Uterus (tissue), 4 donors: ENCODE measurements around the gene NCBP3. TPM values are rescaled to one million over a fixed set of nuclear protein-coding genes. Genes with fewer than 3 reads are reported as not detected.

ENCODE experiments used
- DNase-seq, 2 donors: peaks; one replicate each; pipeline ENCODE4 v3.0.0-alpha.2; 2019 to 2020
- H3K27ac ChIP-seq, 2 donors: fragments of 200-600 bp; sonication (generic); 1 replicate in 1 of 2; 2 replicates in 1 of 2; pipeline ENCODE4 v1.5.1; 2016 to 2018
- H3K27me3 ChIP-seq, 2 donors: fragments of 200-600 bp; sonication (generic); one replicate each; pipeline ENCODE4 v1.5.1; 2018 to 2019; ENCODE audit warnings: control low read depth in 1 of 2
- H3K36me3 ChIP-seq, 2 donors: fragments of 200-600 bp; sonication (generic); one replicate each; pipeline ENCODE4 v1.5.1; 2019; ENCODE audit warnings: control low read depth in 1 of 2
- H3K4me1 ChIP-seq, 2 donors: fragments of 200-600 bp; sonication (generic); one replicate each; pipeline ENCODE4 v1.5.1; 2018 to 2019; ENCODE audit warnings: control low read depth in 1 of 2
- H3K4me3 ChIP-seq, 2 donors: fragments of 200-600 bp; sonication (generic); 1 replicate in 1 of 2; 2 replicates in 1 of 2; pipeline ENCODE4 v1.5.1; 2018 to 2019; ENCODE audit warnings: mild to moderate bottlenecking in 1 of 2
- H3K9me3 ChIP-seq, 2 donors: fragments of 200-600 bp; sonication (generic); one replicate each; pipeline ENCODE4 v1.5.1; 2019; ENCODE audit warnings: control low read depth in 1 of 2
- CTCF ChIP-seq, 4 experiments: fragments of 200-600 bp in 2 of 4; fragments of 450-650 bp in 2 of 4; sonication (generic) in 2 of 4; IDR thresholded peaks; one replicate each; pipeline ENCODE4 v1.5.1; 2016 to 2019; ENCODE audit warnings: antibody characterized with exemption in 4 of 4, mild to moderate bottlenecking in 2 of 4, moderate library complexity in 1 of 4
- POLR2A ChIP-seq, 2 donors: fragments of 450-650 bp; IDR thresholded peaks; one replicate each; pipeline ENCODE4 v1.6.1; 2016; ENCODE audit warnings: antibody characterized with exemption in 2 of 2, mild to moderate bottlenecking in 1 of 2, moderate library complexity in 1 of 2
- intact Hi-C: fragments of 100-400 bp; cut with DNase I; formaldehyde crosslinking; loops from one replicate; pipeline ENCODE4 v1.15.1; 2023; ENCODE audit warnings: low total_unique reads
- total RNA-seq, 4 donors: library from RNA; depleted of rRNA in 3 of 4; stranded (reverse); fragments of >200 nt in 3 of 4; gene quantifications; one replicate each; pipeline versions ENCODE4 v1.1.0 to v1.2.4, GENCODE V29; 2014 to 2023
- donor health status: DM: yes; HTN: yes; CAD: no.

NCBP3 gene
- total RNA-seq, 4 donors from 2014 or later, result 16.5 to 46.7 (median 30.1) TPM

DNA sequence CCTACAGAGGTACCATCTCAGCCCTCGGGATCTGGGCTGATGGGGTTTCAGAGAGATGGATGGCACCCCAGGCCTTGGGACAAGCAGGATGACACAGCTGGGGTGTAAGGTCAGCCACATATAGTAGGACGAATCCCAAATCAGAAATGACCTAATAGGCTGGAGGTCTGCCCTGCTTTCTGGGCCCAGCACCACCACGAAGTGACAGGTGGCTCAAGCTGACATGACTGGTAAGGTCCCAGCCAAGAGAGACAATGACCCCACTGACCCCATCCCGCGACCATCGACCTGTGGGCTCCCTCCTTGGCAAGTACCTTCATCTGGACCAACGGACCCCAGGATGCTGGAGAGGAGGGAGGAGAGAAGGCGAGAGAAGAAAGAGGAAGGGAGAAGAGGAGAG is 31.2 kb upstream of the NCBP3 start:
- H3K36me3 ChIP-seq, result no peaks in the 10 kb centered on the region
- no peak for DNase-seq

GRCh38 chr17:3875317-3875716 is 29.3 kb upstream of the NCBP3 start:
- H3K4me1 ChIP-seq, result no peaks in the 10 kb centered on the region
- no peak overlapping the region for H3K4me3 ChIP-seq
- no peak overlapping the region for H3K27ac ChIP-seq
- H3K9me3 ChIP-seq, result no peaks in the 10 kb centered on the region
- no peaks in the 10 kb centered on the region for H3K27me3 ChIP-seq
- no peak for DNase-seq
- no peaks in the 10 kb centered on the region for H3K36me3 ChIP-seq
- no peak for TF ChIP-seq CTCF (IDR thresholded peaks at IDR 0.05)
- TF ChIP-seq POLR2A (IDR thresholded peaks at IDR 0.05), result no peak
- intact Hi-C loops, result no loop called here

More for the DNA sequence above, 31.2 kb upstream of the NCBP3 start:
- Histone ChIP-seq H3K27me3 (no peaks in the 10 kb centered on the region), H3K4me3 (no peak overlapping the region), H3K27ac (no peak overlapping the region), H3K9me3 (no peaks in the 10 kb centered on the region), H3K4me1 (no peaks in the 10 kb centered on the region)
- TF ChIP-seq CTCF (IDR thresholded peaks at IDR 0.05), result no peak
- TF ChIP-seq POLR2A (IDR thresholded peaks at IDR 0.05), result no peak
- intact Hi-C loops, result no loop called here

- H3K9me3 ChIP-seq, result no peaks in the 10 kb centered on the region
- H3K36me3 ChIP-seq, result no peaks in the 10 kb centered on the region
- TF ChIP-seq POLR2A (IDR thresholded peaks at IDR 0.05), result no peak
- TF ChIP-seq CTCF (IDR thresholded peaks at IDR 0.05), result no peak
- intact Hi-C loops, result no loop called here
- H3K4me1 ChIP-seq, result no peaks in the 10 kb centered on the region
- H3K4me3 ChIP-seq, result no peak overlapping the region
- no peaks in the 10 kb centered on the region for H3K27me3 ChIP-seq
- DNase-seq, result no peak
- H3K27ac ChIP-seq, result no peak overlapping the region
These were observed 27.8 kb upstream of the NCBP3 start for GRCh38 chr17:3873862-3874261.

DNA sequence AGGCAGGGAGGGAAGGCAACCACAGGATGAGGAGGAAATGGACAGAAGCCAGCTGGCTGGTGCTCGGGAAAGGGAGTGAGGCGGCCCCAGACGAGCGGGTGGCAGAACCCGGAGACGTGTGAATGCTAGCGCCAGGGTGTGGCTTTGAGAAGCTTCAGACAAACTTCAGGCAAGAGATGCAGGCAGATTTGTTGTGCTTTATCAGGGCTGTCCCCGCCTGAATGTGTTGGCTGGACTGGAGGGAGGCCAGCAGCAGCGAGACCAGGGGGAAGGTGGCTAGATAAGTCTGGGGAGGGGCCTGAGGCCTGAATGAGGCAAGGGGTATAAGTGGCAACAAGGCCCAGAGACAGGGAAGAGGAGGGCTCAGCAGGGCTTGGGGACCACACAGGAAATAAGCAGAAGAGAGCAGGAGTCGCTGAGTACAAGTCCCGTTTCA is 24.8 kb upstream of the NCBP3 start:
- Histone ChIP-seq H3K27ac (no peak overlapping the region), H3K9me3 (no peaks in the 10 kb centered on the region), H3K4me1 (no peaks in the 10 kb centered on the region), H3K36me3 (no peaks in the 10 kb centered on the region), H3K4me3 (no peak overlapping the region), H3K27me3 (no peaks in the 10 kb centered on the region)
- TF ChIP-seq POLR2A (IDR thresholded peaks at IDR 0.05) (no peak), CTCF (IDR thresholded peaks at IDR 0.05) (no peak)
- intact Hi-C loops, result no loop called here
- no peak for DNase-seq

DNA sequence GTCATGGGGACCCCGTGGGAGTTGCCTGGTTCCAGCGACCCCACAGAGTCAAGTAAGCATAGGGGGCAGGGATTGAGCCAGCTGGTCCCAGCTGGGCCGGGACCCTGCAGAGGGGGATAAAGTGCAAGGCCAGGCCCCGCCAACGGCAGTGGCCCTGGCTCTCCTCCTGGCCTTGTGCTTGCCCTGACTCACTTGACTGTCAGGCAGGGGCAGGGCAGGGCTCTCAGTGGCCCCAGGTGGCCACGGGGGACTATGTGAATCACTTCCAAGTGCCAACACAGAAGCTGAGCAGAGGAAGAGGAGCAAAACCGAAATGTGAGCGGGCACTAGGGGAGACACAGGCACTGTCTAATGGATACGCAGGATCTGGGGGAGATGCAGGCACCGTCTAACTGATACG is 21.6 kb upstream of the NCBP3 start:
- no peak for DNase-seq
- H3K9me3 ChIP-seq, result no peaks in the 10 kb centered on the region
- no peaks in the 10 kb centered on the region for H3K4me1 ChIP-seq
- intact Hi-C loops, result no loop called here
- no peak overlapping the region for H3K27ac ChIP-seq
- no peaks in the 10 kb centered on the region for H3K27me3 ChIP-seq
- H3K36me3 ChIP-seq, result no peaks in the 10 kb centered on the region
- H3K4me3 ChIP-seq, result no peak overlapping the region
- TF ChIP-seq POLR2A (IDR thresholded peaks at IDR 0.05) (no peak), CTCF (IDR thresholded peaks at IDR 0.05) (no peak)
